Urinary bladder (tissue), 4 donors: ENCODE results near the gene NBEAL1. TPM values are rescaled to one million over a fixed set of nuclear protein-coding genes. Genes with fewer than 3 reads are reported as not detected.
"Not testable (repeated sequence)": the region's sequence is repeated elsewhere in the genome, so short reads cannot be mapped to it uniquely, and the experiment has no call there.

Experiments
- DNase-seq: peaks from one replicate; pipeline ENCODE4 v3.0.0-alpha.2; 2015; ENCODE audit errors: extremely low spot score
- H3K27ac ChIP-seq: one replicate; pipeline ENCODE4 v1.5.1; 2013; ENCODE audit warnings: low read depth, mild to moderate bottlenecking, moderate library complexity
- H3K36me3 ChIP-seq: one replicate; pipeline ENCODE4 v1.6.1; 2013; ENCODE audit warnings: mild to moderate bottlenecking, moderate library complexity; ENCODE audit not compliant: insufficient read depth
- H3K4me1 ChIP-seq: one replicate; pipeline ENCODE4 v1.6.1; 2013; ENCODE audit warnings: mild to moderate bottlenecking, moderate library complexity; ENCODE audit not compliant: insufficient read depth
- H3K4me3 ChIP-seq: one replicate; pipeline ENCODE4 v1.5.1; 2013; ENCODE audit warnings: low read depth, low read length
- WGBS: extraction: QIAGEN DNeasy Blood & Tissue Kit; methylation state at CpG from one replicate; pipeline ENCODE4 v1.1.7; 2013; 5-methylcytosine and 5-hydroxymethylcytosine counted together
- polyA plus RNA-seq: library from polyadenylated mRNA; stranded (reverse); fragments of 200-250 nt; gene quantifications from one replicate; pipeline ENCODE4 v1.2.3, GENCODE V29; 2013
- total RNA-seq: library from RNA; depleted of rRNA; stranded (reverse); fragments of >200 nt; gene quantifications from one replicate; pipeline ENCODE4 v1.2.3, GENCODE V29; 2014
- donor health status: healthy with polysubstance abuse.
- donor health status: healthy.

The NBEAL1 gene
- total and polyA plus RNA-seq, 2 donors: 14.2 to 122 TPM

GRCh38 chr2:203170502-203170901, 155.8 kb downstream of the NBEAL1 start:
- 78% methylated on average over 4 of the region's 4 CpGs for WGBS
- peaks cover 1% of the 10 kb centered on the region for H3K36me3 ChIP-seq
- no peaks in the 10 kb centered on the region for H3K4me1 ChIP-seq
- H3K27ac ChIP-seq: no peak overlapping the region
- no peak for DNase-seq
- no peak overlapping the region for H3K4me3 ChIP-seq

- WGBS: 82% methylated on average over 1 of the region's 1 CpG
- no peak overlapping the region for H3K27ac ChIP-seq
- no peaks in the 10 kb centered on the region for H3K4me1 ChIP-seq
- peaks cover 1% of the 10 kb centered on the region for H3K36me3 ChIP-seq
- DNase-seq: no peak
- no peak overlapping the region for H3K4me3 ChIP-seq
Measured at GRCh38 chr2:203175371-203175770, 160.7 kb downstream of the NBEAL1 start.

- no peak overlapping the region for H3K27ac ChIP-seq
- DNase-seq: no peak
- H3K4me1 ChIP-seq: no peaks in the 10 kb centered on the region
- no peak overlapping the region for H3K4me3 ChIP-seq
- H3K36me3 ChIP-seq: peaks cover 3% of the 10 kb centered on the region
Measured at GRCh38 chr2:203177361-203177760, 162.7 kb downstream of the NBEAL1 start.

- no peaks in the 10 kb centered on the region for H3K4me1 ChIP-seq
- no peak overlapping the region for H3K27ac ChIP-seq
- H3K36me3 ChIP-seq: peaks cover 13% of the 10 kb centered on the region
- DNase-seq: no peak
- no peak overlapping the region for H3K4me3 ChIP-seq
- WGBS: 80% methylated on average over 1 of the region's 1 CpG
Measured at GRCh38 chr2:203185864-203186263, 171.2 kb downstream of the NBEAL1 start.

GRCh38 chr2:203190547-203190946, 175.9 kb downstream of the NBEAL1 start:
- H3K4me1 ChIP-seq, H3K4me3 ChIP-seq, H3K36me3 ChIP-seq, DNase-seq, H3K27ac ChIP-seq: not testable (repeated sequence)
- WGBS: 96% methylated on average over 15 of the region's 17 CpGs

GRCh38 chr2:203191026-203191425, 176.4 kb downstream of the NBEAL1 start:
- not testable (repeated sequence) for H3K4me3 ChIP-seq, H3K36me3 ChIP-seq
- WGBS: 95% methylated on average over 6 of the region's 6 CpGs

GRCh38 chr2:203191961-203192360, 177.3 kb downstream of the NBEAL1 start:
- H3K36me3 ChIP-seq: peaks cover 3% of the 10 kb centered on the region
- 97% methylated on average over 3 of the region's 3 CpGs for WGBS
- no peak overlapping the region for H3K4me3 ChIP-seq
- H3K27ac ChIP-seq: no peak overlapping the region
- no peak for DNase-seq
- no peaks in the 10 kb centered on the region for H3K4me1 ChIP-seq

More at GRCh38 chr2:203191026-203191425, 176.4 kb downstream of the NBEAL1 start:
- H3K4me1 ChIP-seq, DNase-seq, H3K27ac ChIP-seq: not testable (repeated sequence)

- no peak overlapping the region for H3K27ac ChIP-seq
- H3K36me3 ChIP-seq: no peaks in the 10 kb centered on the region
- H3K4me3 ChIP-seq: no peak overlapping the region
- 90% methylated on average over 5 of the region's 5 CpGs for WGBS
- DNase-seq: no peak
- H3K4me1 ChIP-seq: no peaks in the 10 kb centered on the region
Measured at GRCh38 chr2:203195331-203196036, 180.8 kb downstream of the NBEAL1 start.

- Histone ChIP-seq H3K27ac (no peak overlapping the region), H3K36me3 (no peaks in the 10 kb centered on the region), H3K4me1 (no peaks in the 10 kb centered on the region), H3K4me3 (no peak overlapping the region)
- no peak for DNase-seq
Measured at GRCh38 chr2:203200866-203201265, 186.2 kb downstream of the NBEAL1 start.

GRCh38 chr2:203201426-203201825, 186.8 kb downstream of the NBEAL1 start:
- no peak for DNase-seq
- Histone ChIP-seq H3K27ac (no peak overlapping the region), H3K36me3 (no peaks in the 10 kb centered on the region), H3K4me3 (no peak overlapping the region), H3K4me1 (no peaks in the 10 kb centered on the region)
- WGBS: 69% methylated on average over 5 of the region's 5 CpGs

GRCh38 chr2:203209538-203209937, 194.9 kb downstream of the NBEAL1 start:
- Histone ChIP-seq H3K4me3 (no peak overlapping the region), H3K4me1 (no peaks in the 10 kb centered on the region), H3K27ac (no peak overlapping the region), H3K36me3 (peaks cover 2% of the 10 kb centered on the region)
- 94% methylated on average over 1 of the region's 1 CpG for WGBS
- no peak for DNase-seq

GRCh38 chr2:203225423-203226039, 210.9 kb downstream of the NBEAL1 start:
- DNase-seq: no peak
- Histone ChIP-seq H3K27ac (no peak overlapping the region), H3K36me3 (no peaks in the 10 kb centered on the region), H3K4me3 (no peak overlapping the region), H3K4me1 (no peaks in the 10 kb centered on the region)
- WGBS: 95% methylated on average over 2 of the region's 2 CpGs

GRCh38 chr2:203229674-203230073, 215.0 kb downstream of the NBEAL1 start:
- DNase-seq: not testable (repeated sequence)
- 86% methylated on average over 2 of the region's 2 CpGs for WGBS

GRCh38 chr2:203237346-203238238, 222.9 kb downstream of the NBEAL1 start:
- DNase-seq: no peak
- Histone ChIP-seq H3K4me3 (peak overlapping the region; percentile 61), H3K27ac (no peak overlapping the region), H3K36me3 (no peaks in the 10 kb centered on the region), H3K4me1 (no peaks in the 10 kb centered on the region)
- WGBS: 89% methylated on average over 16 of the region's 16 CpGs

More at GRCh38 chr2:203229674-203230073, 215.0 kb downstream of the NBEAL1 start:
- not testable (repeated sequence) for H3K4me1 ChIP-seq, H3K27ac ChIP-seq, H3K4me3 ChIP-seq, H3K36me3 ChIP-seq
